DND-41 (cell line): Measurements from ENCODE around the gene RAD17.

ENCODE experiments used
- ATAC-seq: fragments of 200-7000 bp; cut with Tn5 transposase; 3 replicates; pipeline ENCODE4 v1.9.1; 2021; ENCODE audit warnings: low read depth; ENCODE audit not compliant: insufficient read depth
- DNase-seq: peaks from one replicate; pipeline ENCODE4 v3.0.0-alpha.2; 2020
- H2AFZ ChIP-seq: 2 replicates; pipeline ENCODE4 v1.6.0; 2012; ENCODE audit warnings: low read depth, low read length
- H3K27ac ChIP-seq: 2 replicates; pipeline ENCODE4 v1.5.1; 2012; ENCODE audit warnings: low read length, inconsistent platforms
- H3K27me3 ChIP-seq: fragments of 200-600 bp; sonication (generic); 2 replicates; pipeline ENCODE4 v1.6.0; 2012; ENCODE audit warnings: low read length, mild to moderate bottlenecking, inconsistent platforms; ENCODE audit not compliant: insufficient read depth, poor library complexity
- H3K36me3 ChIP-seq: 2 replicates; pipeline ENCODE4 v1.5.1; 2012; ENCODE audit warnings: low read length, inconsistent platforms; ENCODE audit not compliant: insufficient read depth
- H3K4me1 ChIP-seq: 2 replicates; pipeline ENCODE4 v1.5.1; 2012; ENCODE audit warnings: mild to moderate bottlenecking, low read length; ENCODE audit not compliant: insufficient read depth
- H3K4me2 ChIP-seq: 2 replicates; pipeline ENCODE4 v1.6.0; 2012; ENCODE audit warnings: mild to moderate bottlenecking, moderate library complexity, low read length, inconsistent platforms; ENCODE audit not compliant: insufficient read depth
- H3K4me3 ChIP-seq, 2 experiments: fragments of 200-600 bp in 1 of 2; shearing (Covaris generic) in 1 of 2; 2 replicates each; pipeline ENCODE4 v1.5.1; 2012 to 2016; ENCODE audit warnings: inconsistent platforms in 2 of 2, low read length in 2 of 2, mild to moderate bottlenecking in 2 of 2, low read depth in 1 of 2, moderate library complexity in 1 of 2
- H3K79me2 ChIP-seq: 2 replicates; pipeline ENCODE4 v1.6.0; 2012; ENCODE audit warnings: low read length, inconsistent platforms; ENCODE audit not compliant: insufficient read depth
- H3K9ac ChIP-seq: 2 replicates; pipeline ENCODE4 v1.6.0; 2012; ENCODE audit warnings: low read depth, mild to moderate bottlenecking, inconsistent platforms, low read length, moderate library complexity
- H3K9me3 ChIP-seq: 2 replicates; pipeline ENCODE4 v1.5.1; 2012; ENCODE audit warnings: low read length, moderate library complexity, mild to moderate bottlenecking, inconsistent platforms; ENCODE audit not compliant: insufficient read depth, severe bottlenecking
- H4K20me1 ChIP-seq: 2 replicates; pipeline ENCODE4 v1.6.0; 2012; ENCODE audit warnings: low read length; ENCODE audit not compliant: insufficient read depth
- CTCF ChIP-seq: IDR thresholded peaks from 2 replicates; pipeline ENCODE4 v1.5.1; 2012; ENCODE audit warnings: borderline replicate concordance, low read length, moderate library complexity, mild to moderate bottlenecking; ENCODE audit not compliant: poor library complexity, severe bottlenecking; ENCODE audit errors: extremely low read depth
- EZH2 ChIP-seq: IDR thresholded peaks from 3 replicates; pipeline ENCODE4 v1.6.1; 2012; ENCODE audit warnings: borderline replicate concordance, low read depth, mild to moderate bottlenecking, moderate library complexity, low read length, inconsistent platforms; ENCODE audit not compliant: severe bottlenecking

Gene RAD17

GRCh38 chr5:69414885-69415583 is 45.4 kb downstream of the RAD17 start, which contains the start of gene MARVELD2:
TSS of gene MARVELD2 (plus strand) at chr5:69415116. CDS start at chr5:69419386, 4,270 bp downstream.
- no peaks in the 10 kb centered on the region for H3K4me1 ChIP-seq
- peaks cover 32% of the 10 kb centered on the region for H3K36me3 ChIP-seq
- no peak within 1 kb of the TSS for H3K27ac ChIP-seq
- no peak for ATAC-seq
- no peaks in the 10 kb centered on the region for H3K9me3 ChIP-seq
- H3K4me2 ChIP-seq, result no peak within 1 kb of the TSS
- H3K4me3 ChIP-seq, result no peak within 1 kb of the TSS
- no peaks in the 10 kb centered on the region for H4K20me1 ChIP-seq
- H3K9ac ChIP-seq, result no peak within 1 kb of the TSS
- DNase-seq, result no peak
- no peaks in the 10 kb centered on the region for H3K79me2 ChIP-seq
- TF ChIP-seq CTCF, result no peak
- no peak for TF ChIP-seq EZH2
- no peak within 1 kb of the TSS for H2AFZ ChIP-seq
- no peaks in the 10 kb centered on the region for H3K27me3 ChIP-seq

DNA sequence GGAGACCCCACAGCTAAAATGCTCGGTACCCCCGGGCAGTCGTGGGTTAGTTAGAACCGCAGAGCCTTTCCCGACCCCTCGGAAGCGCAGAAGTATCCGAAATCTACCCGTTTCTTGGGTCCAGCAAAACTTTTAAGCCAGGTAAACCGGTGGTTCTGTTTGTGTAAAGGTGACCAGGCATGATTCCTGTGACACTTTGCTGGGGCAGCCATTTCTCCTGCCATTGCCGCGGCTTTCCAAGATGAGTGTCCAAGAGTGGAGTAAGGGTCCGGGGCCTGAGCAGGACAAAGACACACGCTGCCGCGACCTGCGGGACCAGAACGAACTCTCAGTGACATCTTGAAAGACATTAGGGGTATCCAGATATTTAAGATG is 46.0 kb downstream of the RAD17 start:
- Histone ChIP-seq H4K20me1 (no peaks in the 10 kb centered on the region), H3K27me3 (no peaks in the 10 kb centered on the region), H3K27ac (no peak overlapping the region), H3K4me2 (no peak overlapping the region), H3K79me2 (no peaks in the 10 kb centered on the region), H3K36me3 (peaks cover 32% of the 10 kb centered on the region), H3K9me3 (no peaks in the 10 kb centered on the region), H3K4me3 (no peak overlapping the region), H2AFZ (no peak overlapping the region), H3K4me1 (no peaks in the 10 kb centered on the region), H3K9ac (no peak overlapping the region)
- TF ChIP-seq CTCF (no peak), EZH2 (no peak)
- no peak for DNase-seq
- no peak for ATAC-seq

- DNase-seq (no peak), ATAC-seq (no peak)
- no peaks in the 10 kb centered on the region for H3K9me3 ChIP-seq
- TF ChIP-seq CTCF (no peak), EZH2 (no peak)
- no peaks in the 10 kb centered on the region for H3K4me1 ChIP-seq
- H3K36me3 ChIP-seq, result peaks cover 29% of the 10 kb centered on the region
- no peak overlapping the region for H3K9ac ChIP-seq
- H3K4me2 ChIP-seq, result no peak overlapping the region
- H3K79me2 ChIP-seq, result no peaks in the 10 kb centered on the region
- no peak overlapping the region for H2AFZ ChIP-seq
- H3K27ac ChIP-seq, result no peak overlapping the region
- no peaks in the 10 kb centered on the region for H4K20me1 ChIP-seq
- H3K4me3 ChIP-seq, result no peak overlapping the region
- no peaks in the 10 kb centered on the region for H3K27me3 ChIP-seq
These were observed 46.6 kb downstream of the RAD17 start for GRCh38 chr5:69416180-69416579.

- H3K4me2 ChIP-seq, result no peak overlapping the region
- no peak for TF ChIP-seq CTCF
- TF ChIP-seq EZH2, result no peak
- H3K27me3 ChIP-seq, result no peaks in the 10 kb centered on the region
- ATAC-seq, result no peak
- H3K9ac ChIP-seq, result no peak overlapping the region
- no peak overlapping the region for H2AFZ ChIP-seq
- H3K9me3 ChIP-seq, result no peaks in the 10 kb centered on the region
- H4K20me1 ChIP-seq, result no peaks in the 10 kb centered on the region
- H3K4me1 ChIP-seq, result no peaks in the 10 kb centered on the region
- no peak overlapping the region for H3K4me3 ChIP-seq
- DNase-seq, result no peak
- no peak overlapping the region for H3K27ac ChIP-seq
- no peaks in the 10 kb centered on the region for H3K79me2 ChIP-seq
- peaks cover 24% of the 10 kb centered on the region for H3K36me3 ChIP-seq
These were observed 47.1 kb downstream of the RAD17 start for GRCh38 chr5:69416699-69417098.
